Measurements from ENCODE around the gene IKZF2. TPM values are rescaled to one million over a fixed set of nuclear protein-coding genes. Genes with fewer than 3 reads are reported as not detected.

Gene IKZF2
- total and polyA plus RNA-seq, 9 of the 15 experiments (the other 6 are each of a cell fraction or from before 2014, with no cell fraction given): 0.04 to 0.54 (median 0.22) TPM

DNA sequence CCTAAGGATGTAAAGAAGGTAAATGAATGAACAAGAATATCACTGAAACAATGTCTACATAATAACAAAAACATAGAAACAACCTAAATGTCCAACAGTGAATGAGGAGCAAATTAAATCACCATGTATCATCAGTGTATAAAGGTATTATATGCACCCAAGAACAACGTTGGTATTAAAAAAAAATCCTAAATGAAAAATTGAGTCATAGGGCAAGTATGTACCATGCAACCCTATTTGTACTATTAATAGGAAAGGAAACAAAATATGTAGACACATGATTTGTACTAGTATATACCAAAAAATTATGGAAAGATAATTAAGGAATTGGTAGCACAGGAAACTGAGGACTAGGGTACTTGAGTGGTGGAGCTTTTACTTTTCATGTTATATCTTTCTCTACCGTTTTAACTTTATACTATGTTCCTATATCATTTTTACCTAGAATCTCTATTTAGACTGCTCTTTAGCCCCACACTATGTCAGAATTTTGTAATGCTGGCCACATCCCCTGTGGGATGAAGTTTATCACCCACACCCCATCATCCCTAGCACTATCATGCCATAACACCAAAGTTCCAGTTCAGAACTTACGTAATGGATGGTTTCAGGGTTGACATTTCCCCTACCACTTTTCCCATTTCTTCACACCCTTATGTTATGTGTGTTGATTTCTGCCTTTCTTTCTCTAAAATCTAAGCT is 25.6 kb downstream of the IKZF2 start:
- CTCF ChIA-PET (ENCODE audit: low intra/inter-chr PET ratio): no interaction called here
- Histone ChIP-seq H3K36me3 (ENCODE audit: control insufficient read depth, insufficient read depth, low read length) (no peaks in the 10 kb centered on the region), H2AFZ (ENCODE audit: low read depth, low read length) (no peak overlapping the region), H3K27me3 (ENCODE audit: control insufficient read depth in 2 of 2, insufficient read depth in 2 of 2, low read length in 2 of 2) (no peaks in the 10 kb centered on the region), H3K9me3 (replicated peaks; ENCODE audit: control insufficient read depth, insufficient read depth, low read depth, low read length) (no peaks in the 10 kb centered on the region), H3K9me1 (ENCODE audit: control insufficient read depth, insufficient read depth, low read length) (no peaks in the 10 kb centered on the region), H3K9ac (ENCODE audit: insufficient read depth in 1 of 2, low read depth in 2 of 2, low read length in 2 of 2) (no peak overlapping the region), H3K4me2 (ENCODE audit: insufficient read depth, low read length) (no peak overlapping the region), H4K20me1 (replicated peaks; ENCODE audit: control insufficient read depth, insufficient read depth, low read length) (no peaks in the 10 kb centered on the region), H3K27ac (ENCODE audit: extremely low read depth, low read depth, low read length) (no peak overlapping the region), H3K4me1 (replicated peaks in 1 of 2; ENCODE audit: control insufficient read depth in 2 of 2, insufficient read depth in 2 of 2, low read length in 2 of 2) (no peaks in the 10 kb centered on the region), H3K4me3 (no peak overlapping the region), H3K79me2 (ENCODE audit: control insufficient read depth, insufficient read depth, low read length) (no peaks in the 10 kb centered on the region)
- WGBS (ENCODE audit: insufficient coverage, low coverage, missing lambda C conversion rate): 4% methylated on average over 3 of the region's 3 CpGs
- TF ChIP-seq E2F6 (IDR thresholded peaks at IDR 0.05; ENCODE audit: borderline replicate concordance in 1 of 2, extremely low read depth in 1 of 2, insufficient read depth in 1 of 2, insufficient read length in 1 of 2, low read depth in 1 of 2, low read length in 1 of 2, poor library complexity in 1 of 2, severe bottlenecking in 1 of 2): no peak
- TF ChIP-seq, protein P1, sequence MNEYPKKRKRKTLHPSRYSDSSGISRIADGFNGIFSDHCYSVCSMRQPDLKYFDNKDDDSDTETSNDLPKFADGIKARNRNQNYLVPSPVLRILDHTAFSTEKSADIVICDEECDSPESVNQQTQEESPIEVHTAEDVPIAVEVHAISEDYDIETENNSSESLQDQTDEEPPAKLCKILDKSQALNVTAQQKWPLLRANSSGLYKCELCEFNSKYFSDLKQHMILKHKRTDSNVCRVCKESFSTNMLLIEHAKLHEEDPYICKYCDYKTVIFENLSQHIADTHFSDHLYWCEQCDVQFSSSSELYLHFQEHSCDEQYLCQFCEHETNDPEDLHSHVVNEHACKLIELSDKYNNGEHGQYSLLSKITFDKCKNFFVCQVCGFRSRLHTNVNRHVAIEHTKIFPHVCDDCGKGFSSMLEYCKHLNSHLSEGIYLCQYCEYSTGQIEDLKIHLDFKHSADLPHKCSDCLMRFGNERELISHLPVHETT (CRISPR knock-in tag; conservative IDR thresholded peaks at IDR 0.05 in 1 of 2, IDR thresholded peaks at IDR 0.05 in 1 of 2): no peak
- TF ChIP-seq ZNF143 (CRISPR knock-in tag; IDR thresholded peaks at IDR 0.05): no peak
- no peak for TF ChIP-seq MNT (conservative IDR thresholded peaks at IDR 0.05)
- TF ChIP-seq ZSCAN29 (IDR thresholded peaks at IDR 0.05): no peak
- TF ChIP-seq GATA2 (CRISPR knock-in tag; IDR thresholded peaks at IDR 0.05): no peak
- TF ChIP-seq ZNF280B (CRISPR knock-in tag; IDR thresholded peaks at IDR 0.05): no peak
- TF ChIP-seq ZNF41 (CRISPR knock-in tag; conservative IDR thresholded peaks at IDR 0.05): no peak
- TF ChIP-seq, protein P2, sequence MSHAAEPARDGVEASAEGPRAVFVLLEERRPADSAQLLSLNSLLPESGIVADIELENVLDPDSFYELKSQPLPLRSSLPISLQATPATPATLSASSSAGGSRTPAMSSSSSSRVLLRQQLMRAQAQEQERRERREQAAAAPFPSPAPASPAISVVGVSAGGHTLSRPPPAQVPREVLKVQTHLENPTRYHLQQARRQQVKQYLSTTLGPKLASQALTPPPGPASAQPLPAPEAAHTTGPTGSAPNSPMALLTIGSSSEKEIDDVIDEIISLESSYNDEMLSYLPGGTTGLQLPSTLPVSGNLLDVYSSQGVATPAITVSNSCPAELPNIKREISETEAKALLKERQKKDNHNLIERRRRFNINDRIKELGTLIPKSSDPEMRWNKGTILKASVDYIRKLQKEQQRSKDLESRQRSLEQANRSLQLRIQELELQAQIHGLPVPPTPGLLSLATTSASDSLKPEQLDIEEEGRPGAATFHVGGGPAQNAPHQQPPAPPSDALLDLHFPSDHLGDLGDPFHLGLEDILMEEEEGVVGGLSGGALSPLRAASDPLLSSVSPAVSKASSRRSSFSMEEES (CRISPR knock-in tag; IDR thresholded peaks at IDR 0.05): no peak
- TF ChIP-seq ZNF507 (tag; conservative IDR thresholded peaks at IDR 0.05): no peak
- TF ChIP-seq ZNF134 (CRISPR knock-in tag; conservative IDR thresholded peaks at IDR 0.05): no peak
- TF ChIP-seq SETDB1 (IDR thresholded peaks at IDR 0.05; ENCODE audit: low read length): no peak
- TF ChIP-seq ZNF232 (CRISPR knock-in tag; IDR thresholded peaks at IDR 0.05): no peak
- TF ChIP-seq ZNF282 (CRISPR knock-in tag; IDR thresholded peaks at IDR 0.05): no peak
- no peak for TF ChIP-seq NEUROD1 (IDR thresholded peaks at IDR 0.05; ENCODE audit: borderline replicate concordance, low read depth, low read length, partially characterized antibody)
- POLR2A ChIA-PET: no interaction called here
- in situ Hi-C loops (cut with MboI) (no loop called here), intact Hi-C loops (cut with micrococcal nuclease) (no loop called here)
- BruUV-seq (replicated peaks): no TSS peak
- ATAC-seq (no peak), FAIRE-seq (no peak), DNase-seq (ENCODE audit: extremely low read depth in 1 of 4, low spot score in 3 of 4) (no peak)
